ENCODE data around the gene ALPK3. TPM values are rescaled to one million over a fixed set of nuclear protein-coding genes. Genes with fewer than 3 reads are reported as not detected.

ALPK3 gene
- total RNA-seq, 4 donors from 2014 or later, result 131 to 406 (median 305) TPM

GRCh38 chr15:84888639-84889038, 71.5 kb downstream of the ALPK3 start:
- H3K27ac ChIP-seq, result no peak overlapping the region
- H3K27me3 ChIP-seq, result no peaks in the 10 kb centered on the region
- no peaks in the 10 kb centered on the region for H3K36me3 ChIP-seq
- H3K4me1 ChIP-seq, result peaks cover 0 to 8% of the 10 kb centered on the region in 2 donors
- ATAC-seq, result no peak
- intact Hi-C loops (cut with DNase I; ENCODE audit: low total_unique reads), result no loop called here
- TF ChIP-seq CTCF (IDR thresholded peaks at IDR 0.05 in 4 of 5, conservative IDR thresholded peaks at IDR 0.05 in 1 of 5) (no peak), POLR2A (IDR thresholded peaks at IDR 0.05) (no peak)
- in situ Hi-C loops (cut with MboI; ENCODE audit: low sequenced_read_pairs in 4 of 4), result no loop called here
- no peak for DNase-seq
- H3K4me3 ChIP-seq, result no peak overlapping the region
- H3K9me3 ChIP-seq, result no peaks in the 10 kb centered on the region

- in situ Hi-C loops (cut with MboI; ENCODE audit: low sequenced_read_pairs in 4 of 4), result no loop called here
- H3K27ac ChIP-seq, result no peak overlapping the region
- ATAC-seq, result no peak
- no peaks in the 10 kb centered on the region for H3K36me3 ChIP-seq
- no peak for DNase-seq
- H3K4me3 ChIP-seq, result no peak overlapping the region
- H3K9me3 ChIP-seq, result no peaks in the 10 kb centered on the region
- H3K27me3 ChIP-seq, result no peaks in the 10 kb centered on the region
- intact Hi-C loops (cut with DNase I; ENCODE audit: low total_unique reads), result no loop called here
- H3K4me1 ChIP-seq, result peaks cover 0 to 4% of the 10 kb centered on the region in 2 donors
- TF ChIP-seq CTCF (IDR thresholded peaks at IDR 0.05 in 4 of 5, conservative IDR thresholded peaks at IDR 0.05 in 1 of 5) (no peak), POLR2A (IDR thresholded peaks at IDR 0.05) (no peak)
These were observed 72.3 kb downstream of the ALPK3 start for GRCh38 chr15:84889313-84889990.

GRCh38 chr15:84889991-84890669, 73.0 kb downstream of the ALPK3 start:
- intact Hi-C loops (cut with DNase I; ENCODE audit: low total_unique reads), result no loop called here
- H3K4me3 ChIP-seq, result no peak overlapping the region
- ATAC-seq, result no peak
- no peaks in the 10 kb centered on the region for H3K36me3 ChIP-seq
- in situ Hi-C loops (cut with MboI; ENCODE audit: low sequenced_read_pairs in 4 of 4), result no loop called here
- H3K27ac ChIP-seq, result no peak overlapping the region
- no peak for DNase-seq
- TF ChIP-seq POLR2A (IDR thresholded peaks at IDR 0.05) (no peak), CTCF (IDR thresholded peaks at IDR 0.05 in 4 of 5, conservative IDR thresholded peaks at IDR 0.05 in 1 of 5) (no peak)
- H3K4me1 ChIP-seq, result no peaks in the 10 kb centered on the region
- H3K9me3 ChIP-seq, result no peaks in the 10 kb centered on the region
- no peaks in the 10 kb centered on the region for H3K27me3 ChIP-seq

- H3K36me3 ChIP-seq, result no peaks in the 10 kb centered on the region
- TF ChIP-seq POLR2A (IDR thresholded peaks at IDR 0.05) (no peak), CTCF (IDR thresholded peaks at IDR 0.05 in 4 of 5, conservative IDR thresholded peaks at IDR 0.05 in 1 of 5) (no peak)
- H3K4me1 ChIP-seq, result no peaks in the 10 kb centered on the region
- in situ Hi-C loops (cut with MboI; ENCODE audit: low sequenced_read_pairs in 4 of 4) (no loop called here), intact Hi-C loops (cut with DNase I; ENCODE audit: low total_unique reads) (no loop called here)
- no peaks in the 10 kb centered on the region for H3K27me3 ChIP-seq
- H3K27ac ChIP-seq, result no peak overlapping the region
- ATAC-seq, result no peak
- no peak overlapping the region for H3K4me3 ChIP-seq
- DNase-seq, result no peak
- no peaks in the 10 kb centered on the region for H3K9me3 ChIP-seq
These were observed 73.6 kb downstream of the ALPK3 start for GRCh38 chr15:84890670-84891162.
